Occipital lobe (tissue), 2 donors: ENCODE measurements around the gene RARS2. TPM values are rescaled to one million over a fixed set of nuclear protein-coding genes. Genes with fewer than 3 reads are reported as not detected.
"Not testable (repeated sequence)": the region's sequence is repeated elsewhere in the genome, so short reads cannot be mapped to it uniquely, and the experiment has no call there.

ENCODE experiments used
- DNase-seq: peaks from one replicate; lab custom pipeline; 2025; lab: John Stamatoyannopoulos, UW
- total RNA-seq: library from RNA; depleted of rRNA; stranded (reverse); fragments of >200 nt; gene quantifications from one replicate; pipeline ENCODE4 v1.2.3, GENCODE V29; 2014

The RARS2 gene
- 40.4 TPM for total RNA-seq

GRCh38 chr6:87589693-87590416 lies at the start of gene RARS2, which contains the start of gene ORC3:
Gene RARS2, minus strand, starts transcription at chr6:87589987. Its CDS starts 30 bp downstream, at chr6:87589957.
Gene ORC3, plus strand, starts transcription at chr6:87590135. Its CDS starts 34 bp downstream, at chr6:87590169.
- DNase-seq, result peak; percentile 96

- DNase-seq, result no peak
These were observed 49.6 kb upstream of the RARS2 start for GRCh38 chr6:87639373-87639772.

GRCh38 chr6:87637106-87637505 lies 47.3 kb upstream of the RARS2 start:
- DNase-seq, result no peak

GRCh38 chr6:87636315-87636714 lies 46.5 kb upstream of the RARS2 start:
- DNase-seq, result no peak

GRCh38 chr6:87633851-87634250 lies 44.1 kb upstream of the RARS2 start:
- no peak for DNase-seq

GRCh38 chr6:87630746-87631145 lies 41.0 kb upstream of the RARS2 start:
- DNase-seq, result no peak

- DNase-seq, result no peak
These were observed 39.1 kb upstream of the RARS2 start for GRCh38 chr6:87628881-87629280.

- no peak for DNase-seq
These were observed 38.6 kb upstream of the RARS2 start for GRCh38 chr6:87628424-87628823.

- DNase-seq, result no peak
These were observed 33.5 kb upstream of the RARS2 start for GRCh38 chr6:87623248-87623647.

- DNase-seq, result no peak
These were observed 28.7 kb upstream of the RARS2 start for GRCh38 chr6:87618531-87618930.

- DNase-seq, result no peak
These were observed 27.6 kb upstream of the RARS2 start for GRCh38 chr6:87617405-87617804.

- DNase-seq, result not testable (repeated sequence)
These were observed 23.2 kb upstream of the RARS2 start for GRCh38 chr6:87613018-87613417.

GRCh38 chr6:87608802-87609201 lies 19.0 kb upstream of the RARS2 start:
- DNase-seq, result no peak

GRCh38 chr6:87606199-87606598 lies 16.4 kb upstream of the RARS2 start:
- no peak for DNase-seq

GRCh38 chr6:87600576-87600975 lies 10.8 kb upstream of the RARS2 start:
- no peak for DNase-seq

- no peak for DNase-seq
These were observed 1.2 kb upstream of the RARS2 start for GRCh38 chr6:87590990-87591389.

- no peak for DNase-seq
These were observed 662 bp upstream of the RARS2 start for GRCh38 chr6:87590417-87590880.

GRCh38 chr6:87588756-87589407 lies 905 bp downstream of the RARS2 start:
- DNase-seq, result no peak

- no peak for DNase-seq
These were observed 3.3 kb downstream of the RARS2 start for GRCh38 chr6:87586371-87587077.

GRCh38 chr6:87583822-87584221 lies 6.0 kb downstream of the RARS2 start:
- no peak for DNase-seq

GRCh38 chr6:87575423-87575822 lies 14.4 kb downstream of the RARS2 start:
- no peak for DNase-seq

- DNase-seq, result no peak
These were observed 15.5 kb downstream of the RARS2 start for GRCh38 chr6:87574237-87574804.
